Vagina (tissue), 2 donors: Measurements from ENCODE around the gene OSBPL8. TPM values are rescaled to one million over a fixed set of nuclear protein-coding genes. Genes with fewer than 3 reads are reported as not detected.
"Not testable (repeated sequence)": the region's sequence is repeated elsewhere in the genome, so short reads cannot be mapped to it uniquely, and the experiment has no call there.

Source experiments
- DNase-seq, 2 donors: peaks; one replicate each; pipeline ENCODE4 v3.0.0-alpha.2; 2017; ENCODE audit errors: extremely low spot score in 2 of 2
- H3K27ac ChIP-seq: fragments of 200-600 bp; sonication (generic); one replicate; pipeline ENCODE4 v1.5.1; 2019
- H3K27me3 ChIP-seq: fragments of 200-600 bp; sonication (generic); one replicate; pipeline ENCODE4 v1.5.1; 2019
- H3K36me3 ChIP-seq, 2 donors: fragments of 200-600 bp; sonication (generic); one replicate each; pipeline ENCODE4 v1.5.1; 2017 to 2019
- H3K4me1 ChIP-seq: fragments of 200-600 bp; sonication (generic); one replicate; pipeline ENCODE4 v1.5.1; 2019
- H3K4me3 ChIP-seq, 2 donors: fragments of 200-600 bp; sonication (generic); 1 replicate in 1 of 2; 2 replicates in 1 of 2; pipeline ENCODE4 v1.5.1; 2016 to 2019
- H3K9me3 ChIP-seq: fragments of 200-600 bp; sonication (generic); one replicate; pipeline ENCODE4 v1.5.1; 2019
- POLR2A ChIP-seq, 2 donors: fragments of 450-650 bp; IDR thresholded peaks; one replicate each; pipeline ENCODE4 v1.6.1; 2017; ENCODE audit warnings: antibody characterized with exemption in 2 of 2, mild to moderate bottlenecking in 2 of 2, moderate library complexity in 2 of 2
- POLR2AphosphoS5 ChIP-seq, 2 donors: sonication (generic); formaldehyde crosslinking; IDR thresholded peaks; one replicate each; pipeline ENCODE4 v1.9.0; 2017; ENCODE audit warnings: antibody characterized with exemption in 2 of 2, mild to moderate bottlenecking in 2 of 2, low read depth in 1 of 2; ENCODE audit not compliant: insufficient read depth in 1 of 2
- intact Hi-C: fragments of 100-400 bp; cut with DNase I; formaldehyde crosslinking; loops from one replicate; pipeline ENCODE4 v1.15.1; 2023
- total RNA-seq: library from RNA; depleted of rRNA; stranded (reverse); fragments of >200 nt; gene quantifications from one replicate; pipeline ENCODE4 v1.2.3, GENCODE V29; 2016
- TF ChIP-seq, protein P1 (sequence below), 3 experiments: fragments of 450-650 bp in 2 of 3; fragments of 200-600 bp in 1 of 3; sonication (generic) in 1 of 3; IDR thresholded peaks; one replicate each; pipeline ENCODE4 v1.5.1; 2017 to 2019; ENCODE audit warnings: antibody characterized with exemption in 3 of 3, mild to moderate bottlenecking in 2 of 3, moderate library complexity in 2 of 3

Gene OSBPL8
- total RNA-seq, 1 donor from 2014 or later: 66.5 TPM

GRCh38 chr12:76329606-76330005 is 230.0 kb downstream of the OSBPL8 start:
- Histone ChIP-seq H3K4me1 (no peaks in the 10 kb centered on the region), H3K9me3 (no peaks in the 10 kb centered on the region), H3K4me3 (no peak overlapping the region), H3K27me3 (no peaks in the 10 kb centered on the region), H3K27ac (no peak overlapping the region), H3K36me3 (no peaks in the 10 kb centered on the region)
- no peak for DNase-seq
- intact Hi-C loops: no loop called here
- TF ChIP-seq POLR2A (IDR thresholded peaks at IDR 0.05) (no peak), POLR2AphosphoS5 (IDR thresholded peaks at IDR 0.05; ENCODE audit: insufficient read depth in 1 of 2, low read depth in 1 of 2) (no peak)
- TF ChIP-seq, protein P1, sequence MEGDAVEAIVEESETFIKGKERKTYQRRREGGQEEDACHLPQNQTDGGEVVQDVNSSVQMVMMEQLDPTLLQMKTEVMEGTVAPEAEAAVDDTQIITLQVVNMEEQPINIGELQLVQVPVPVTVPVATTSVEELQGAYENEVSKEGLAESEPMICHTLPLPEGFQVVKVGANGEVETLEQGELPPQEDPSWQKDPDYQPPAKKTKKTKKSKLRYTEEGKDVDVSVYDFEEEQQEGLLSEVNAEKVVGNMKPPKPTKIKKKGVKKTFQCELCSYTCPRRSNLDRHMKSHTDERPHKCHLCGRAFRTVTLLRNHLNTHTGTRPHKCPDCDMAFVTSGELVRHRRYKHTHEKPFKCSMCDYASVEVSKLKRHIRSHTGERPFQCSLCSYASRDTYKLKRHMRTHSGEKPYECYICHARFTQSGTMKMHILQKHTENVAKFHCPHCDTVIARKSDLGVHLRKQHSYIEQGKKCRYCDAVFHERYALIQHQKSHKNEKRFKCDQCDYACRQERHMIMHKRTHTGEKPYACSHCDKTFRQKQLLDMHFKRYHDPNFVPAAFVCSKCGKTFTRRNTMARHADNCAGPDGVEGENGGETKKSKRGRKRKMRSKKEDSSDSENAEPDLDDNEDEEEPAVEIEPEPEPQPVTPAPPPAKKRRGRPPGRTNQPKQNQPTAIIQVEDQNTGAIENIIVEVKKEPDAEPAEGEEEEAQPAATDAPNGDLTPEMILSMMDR (IDR thresholded peaks at IDR 0.05): no peak

- H3K9me3 ChIP-seq: no peaks in the 10 kb centered on the region
- no peak for DNase-seq
Measured at GRCh38 chr12:76329159-76329558, 230.4 kb downstream of the OSBPL8 start.

GRCh38 chr12:76319595-76320319 is 239.8 kb downstream of the OSBPL8 start:
- DNase-seq, intact Hi-C loops, H3K4me3 ChIP-seq, H3K36me3 ChIP-seq, H3K4me1 ChIP-seq, H3K27ac ChIP-seq, H3K9me3 ChIP-seq, H3K27me3 ChIP-seq: not testable (repeated sequence)

More at GRCh38 chr12:76329159-76329558, 230.4 kb downstream of the OSBPL8 start:
- H3K27ac ChIP-seq: no peak overlapping the region
- H3K4me3 ChIP-seq: no peak overlapping the region
- TF ChIP-seq, protein P1 (IDR thresholded peaks at IDR 0.05): no peak
- TF ChIP-seq POLR2AphosphoS5 (IDR thresholded peaks at IDR 0.05; ENCODE audit: insufficient read depth in 1 of 2, low read depth in 1 of 2) (no peak), POLR2A (IDR thresholded peaks at IDR 0.05) (no peak)
- H3K36me3 ChIP-seq: no peaks in the 10 kb centered on the region
- no peaks in the 10 kb centered on the region for H3K27me3 ChIP-seq
- intact Hi-C loops: no loop called here
- H3K4me1 ChIP-seq: no peaks in the 10 kb centered on the region

DNA sequence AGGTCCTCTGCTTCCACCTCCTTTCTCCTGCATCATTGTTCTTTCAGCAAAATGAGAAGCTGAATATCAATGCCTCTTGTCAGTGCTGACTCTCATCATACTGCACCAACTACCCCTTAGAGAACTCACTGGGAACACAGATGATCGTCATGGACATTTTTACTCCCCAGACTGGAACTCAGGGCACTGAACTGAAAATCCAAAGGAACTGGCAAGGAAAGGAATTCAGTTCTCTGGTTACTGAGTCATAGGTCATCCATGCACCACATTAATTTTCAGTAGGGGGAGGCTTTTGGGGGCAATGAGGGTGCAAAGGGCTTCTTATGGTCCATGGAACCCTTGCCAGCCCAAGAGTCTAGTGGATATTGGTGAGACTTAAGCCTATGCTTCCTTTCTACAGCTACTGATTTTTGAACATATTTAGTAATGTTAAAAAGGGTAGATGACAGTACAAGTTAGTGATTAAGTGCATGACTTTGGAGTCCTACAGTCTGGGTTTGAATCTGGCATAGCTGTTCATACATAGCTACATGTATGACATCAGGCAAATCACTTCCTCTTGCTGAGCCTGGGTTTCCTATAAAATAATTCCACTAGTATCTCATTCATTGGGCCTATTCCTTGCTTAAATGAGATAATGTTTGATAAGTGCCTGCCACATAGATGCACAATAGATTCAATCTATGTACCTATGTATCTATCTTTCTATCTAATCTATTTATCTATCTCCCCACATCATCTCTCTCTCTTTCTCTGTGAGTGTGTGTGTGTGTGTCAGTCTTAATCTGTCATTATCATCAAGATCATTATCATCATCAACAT is 240.6 kb downstream of the OSBPL8 start:
- Histone ChIP-seq H3K4me3 (no peak overlapping the region), H3K9me3 (no peaks in the 10 kb centered on the region), H3K36me3 (no peaks in the 10 kb centered on the region), H3K27ac (no peak overlapping the region), H3K27me3 (no peaks in the 10 kb centered on the region), H3K4me1 (no peaks in the 10 kb centered on the region)
- TF ChIP-seq, protein P1 (IDR thresholded peaks at IDR 0.05): no peak
- TF ChIP-seq POLR2A (IDR thresholded peaks at IDR 0.05) (no peak), POLR2AphosphoS5 (IDR thresholded peaks at IDR 0.05; ENCODE audit: insufficient read depth in 1 of 2, low read depth in 1 of 2) (no peak)
- no peak for DNase-seq
- intact Hi-C loops: no loop called here

GRCh38 chr12:76317976-76318375 is 241.6 kb downstream of the OSBPL8 start:
- intact Hi-C loops: no loop called here
- Histone ChIP-seq H3K36me3 (no peaks in the 10 kb centered on the region), H3K4me3 (no peak overlapping the region), H3K9me3 (no peaks in the 10 kb centered on the region), H3K27ac (no peak overlapping the region), H3K27me3 (no peaks in the 10 kb centered on the region), H3K4me1 (no peaks in the 10 kb centered on the region)
- TF ChIP-seq POLR2AphosphoS5 (IDR thresholded peaks at IDR 0.05; ENCODE audit: insufficient read depth in 1 of 2, low read depth in 1 of 2): no peak
- TF ChIP-seq, protein P1 (IDR thresholded peaks at IDR 0.05): no peak
- TF ChIP-seq POLR2A (IDR thresholded peaks at IDR 0.05): no peak
- no peak for DNase-seq
